GM18526 (cell line): ENCODE data around the gene C18orf63.

Source experiments
- POLR2A ChIP-seq: IDR thresholded peaks from 3 replicates; pipeline ENCODE4 v1.6.1; 2011; ENCODE audit not compliant: insufficient read length; ENCODE audit errors: extremely low read depth

The C18orf63 gene

GRCh38 chr18:74377776-74378175 is 62.1 kb downstream of the C18orf63 start:
- no peak for TF ChIP-seq POLR2A

GRCh38 chr18:74378179-74378682 is 62.6 kb downstream of the C18orf63 start:
- no peak for TF ChIP-seq POLR2A

GRCh38 chr18:74380916-74381315 is 65.3 kb downstream of the C18orf63 start:
- TF ChIP-seq POLR2A: no peak

- TF ChIP-seq POLR2A: no peak
These were observed 66.1 kb downstream of the C18orf63 start for GRCh38 chr18:74381621-74382295.

- TF ChIP-seq POLR2A: no peak
These were observed 66.9 kb downstream of the C18orf63 start for GRCh38 chr18:74382481-74383017.

- no peak for TF ChIP-seq POLR2A
These were observed 71.7 kb downstream of the C18orf63 start for GRCh38 chr18:74387383-74387782.

- TF ChIP-seq POLR2A: no peak
These were observed 72.6 kb downstream of the C18orf63 start for GRCh38 chr18:74388227-74388626.

GRCh38 chr18:74389171-74389927 is 73.7 kb downstream of the C18orf63 start:
- TF ChIP-seq POLR2A: no peak

GRCh38 chr18:74389991-74390390 is 74.4 kb downstream of the C18orf63 start:
- TF ChIP-seq POLR2A: no peak

GRCh38 chr18:74390900-74391299 is 75.3 kb downstream of the C18orf63 start:
- TF ChIP-seq POLR2A: no peak

- no peak for TF ChIP-seq POLR2A
These were observed 76.7 kb downstream of the C18orf63 start for GRCh38 chr18:74392323-74392722.

GRCh38 chr18:74395006-74395405 is 79.4 kb downstream of the C18orf63 start:
- TF ChIP-seq POLR2A: no peak

GRCh38 chr18:74395648-74396154 is 80.1 kb downstream of the C18orf63 start:
- TF ChIP-seq POLR2A: no peak

GRCh38 chr18:74396171-74397169 is 80.8 kb downstream of the C18orf63 start:
- TF ChIP-seq POLR2A: no peak

GRCh38 chr18:74397572-74397971 is 81.9 kb downstream of the C18orf63 start:
- no peak for TF ChIP-seq POLR2A
